ENCODE results near the gene ZNF76. TPM values are rescaled to one million over a fixed set of nuclear protein-coding genes. Genes with fewer than 3 reads are reported as not detected.

Gene ZNF76
- total RNA-seq, 2 donors from 2014 or later: 20.3 to 33.8 TPM

DNA sequence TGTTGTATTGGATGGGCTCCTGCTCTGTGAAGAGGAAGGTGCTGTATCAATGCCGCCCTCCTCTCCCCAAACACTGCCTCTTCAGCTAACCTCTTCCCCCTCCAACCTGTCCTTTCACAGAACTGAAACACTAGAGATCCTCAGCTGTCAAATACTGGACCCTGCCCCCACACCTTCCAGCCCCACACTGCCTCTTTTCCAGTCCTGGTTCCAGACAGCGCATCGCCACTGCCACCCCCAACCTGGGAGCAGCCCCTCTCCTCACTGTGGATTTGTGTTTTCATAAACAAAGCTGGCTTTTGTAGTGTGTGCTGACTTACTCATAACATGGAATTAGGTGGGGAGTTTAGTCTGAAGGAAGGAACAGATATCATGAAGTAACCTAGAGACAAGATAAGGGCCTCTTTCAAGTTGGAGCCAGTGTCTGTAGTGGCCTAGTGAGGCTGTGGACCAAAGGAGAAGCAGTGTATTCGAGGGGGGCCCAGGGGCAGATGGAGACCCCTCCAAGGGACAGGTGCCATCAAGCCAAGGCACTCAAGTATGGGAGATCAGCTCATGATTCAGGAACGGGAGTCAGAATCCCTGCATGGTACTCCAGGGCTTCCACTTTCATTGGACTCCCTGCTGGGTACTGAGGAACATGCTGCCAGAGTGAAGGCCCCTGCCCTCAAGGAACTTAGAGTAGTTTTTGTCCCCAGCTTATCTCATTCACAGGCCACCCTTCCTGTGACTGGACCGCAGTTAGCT is 43.7 kb upstream of the ZNF76 start:
- DNase-seq: no peak
- no peak overlapping the region for H3K4me3 ChIP-seq
- H3K27me3 ChIP-seq: peaks cover 40% of the 10 kb centered on the region

GRCh38 chr6:35216412-35216732 is 43.2 kb upstream of the ZNF76 start:
- H3K27ac ChIP-seq: no peak overlapping the region

More for the DNA sequence above, 43.7 kb upstream of the ZNF76 start:
- no peaks in the 10 kb centered on the region for H3K36me3 ChIP-seq
- no peak for TF ChIP-seq CTCF (IDR thresholded peaks at IDR 0.05)
- H3K4me1 ChIP-seq: no peaks in the 10 kb centered on the region
- no peak overlapping the region for H3K9ac ChIP-seq (ENCODE audit: low read depth in 2 of 2, low read length in 2 of 2)
- no peaks in the 10 kb centered on the region for H3K9me3 ChIP-seq
- intact Hi-C loops (cut with DNase I): no loop called here
- no peak overlapping the region for H3K27ac ChIP-seq

DNA sequence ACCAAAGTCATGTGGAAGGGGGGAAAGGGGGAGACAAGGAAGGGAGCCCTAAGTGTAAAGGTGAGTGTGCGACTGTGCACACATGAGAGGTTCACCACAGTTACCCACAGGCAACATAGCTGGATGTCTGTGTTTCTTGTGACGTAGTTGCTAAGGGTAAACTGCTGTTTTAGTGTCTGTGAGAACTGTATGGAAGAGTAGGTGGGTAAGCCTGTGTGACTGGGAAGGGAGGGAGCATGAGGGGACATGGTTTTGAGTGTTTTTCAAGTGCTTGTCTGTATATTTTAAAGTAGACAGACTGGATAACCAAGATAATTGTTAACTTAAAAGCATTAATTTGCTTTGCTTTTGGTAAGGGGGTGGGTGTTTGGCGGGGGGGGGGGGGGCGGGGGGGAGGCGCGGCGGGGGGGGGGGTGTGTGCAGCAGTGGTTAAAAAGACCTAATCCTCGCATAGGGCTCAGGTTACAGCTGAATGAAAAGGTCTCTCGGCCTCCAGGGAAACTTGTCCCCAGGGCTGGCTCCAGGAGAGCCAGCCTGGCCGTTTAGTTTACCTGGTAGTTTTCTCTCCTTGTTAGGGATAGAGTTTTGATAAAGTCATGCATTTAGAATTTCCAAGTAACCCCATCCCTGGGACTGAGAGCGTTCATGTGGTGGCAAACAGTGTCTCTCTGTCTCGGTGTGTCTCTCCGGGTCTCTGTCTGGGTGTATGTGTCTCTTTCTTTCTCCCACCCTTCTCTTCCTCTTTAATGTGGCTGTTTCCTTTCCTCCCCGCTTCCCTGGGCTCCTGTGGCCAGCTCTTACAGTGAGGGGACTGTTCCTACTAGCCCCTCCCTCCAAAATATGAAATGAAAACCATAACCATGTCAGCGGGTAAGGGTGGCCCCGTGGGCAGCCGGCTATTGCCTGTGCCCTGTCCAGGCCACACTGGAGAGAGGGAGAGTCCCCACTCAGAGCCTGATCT is 42.4 kb upstream of the ZNF76 start:
- DNase-seq: no peak

More at GRCh38 chr6:35216412-35216732, 43.2 kb upstream of the ZNF76 start:
- Histone ChIP-seq H3K9me3 (no peaks in the 10 kb centered on the region), H3K4me3 (no peak overlapping the region), H3K36me3 (no peaks in the 10 kb centered on the region), H3K9ac (ENCODE audit: low read depth in 2 of 2, low read length in 2 of 2) (no peak overlapping the region), H3K4me1 (no peaks in the 10 kb centered on the region), H3K27me3 (peaks cover 40% of the 10 kb centered on the region)
- TF ChIP-seq CTCF (IDR thresholded peaks at IDR 0.05): no peak
- no peak for DNase-seq
- intact Hi-C loops (cut with DNase I): no loop called here

GRCh38 chr6:35218021-35218420 is 41.5 kb upstream of the ZNF76 start:
- no peak overlapping the region for H3K4me3 ChIP-seq
- no peak for TF ChIP-seq CTCF (IDR thresholded peaks at IDR 0.05)
- H3K9ac ChIP-seq (ENCODE audit: low read depth in 2 of 2, low read length in 2 of 2): no peak overlapping the region
- peaks cover 28% of the 10 kb centered on the region for H3K27me3 ChIP-seq
- no peaks in the 10 kb centered on the region for H3K9me3 ChIP-seq
- intact Hi-C loops (cut with DNase I): no loop called here
- no peak for DNase-seq
- H3K27ac ChIP-seq: no peak overlapping the region
- no peaks in the 10 kb centered on the region for H3K4me1 ChIP-seq
- no peaks in the 10 kb centered on the region for H3K36me3 ChIP-seq

More for the DNA sequence above, 42.4 kb upstream of the ZNF76 start:
- H3K9ac ChIP-seq (ENCODE audit: low read depth in 2 of 2, low read length in 2 of 2): no peak overlapping the region
- intact Hi-C loops (cut with DNase I): no loop called here
- H3K27me3 ChIP-seq: peaks cover 37% of the 10 kb centered on the region
- H3K9me3 ChIP-seq: no peaks in the 10 kb centered on the region
- H3K27ac ChIP-seq: no peak overlapping the region
- no peak overlapping the region for H3K4me3 ChIP-seq
- H3K4me1 ChIP-seq: no peaks in the 10 kb centered on the region
- TF ChIP-seq CTCF (IDR thresholded peaks at IDR 0.05): no peak
- no peaks in the 10 kb centered on the region for H3K36me3 ChIP-seq

DNA sequence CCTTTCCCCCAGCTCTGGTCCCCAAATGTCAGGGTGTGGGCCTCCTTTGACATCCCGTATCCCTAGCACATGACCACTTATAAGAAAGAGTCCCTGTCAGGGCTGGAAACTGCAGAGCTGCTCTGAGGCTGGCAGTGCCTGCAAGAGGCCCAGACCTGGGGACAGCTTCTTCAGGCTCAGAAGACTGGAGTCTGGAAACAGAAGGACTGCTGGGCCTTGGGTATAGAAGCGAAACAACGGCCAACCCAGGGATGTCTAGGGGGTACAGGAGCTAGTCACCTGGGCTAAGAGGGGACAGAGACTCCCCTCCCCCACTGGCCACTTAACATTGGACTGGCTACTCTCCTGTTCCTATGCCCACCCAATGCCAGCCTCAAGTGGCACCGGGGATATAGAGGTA is 41.1 kb upstream of the ZNF76 start:
- no peak for DNase-seq
- Histone ChIP-seq H3K9ac (ENCODE audit: low read depth in 2 of 2, low read length in 2 of 2) (no peak overlapping the region), H3K36me3 (no peaks in the 10 kb centered on the region), H3K27me3 (peaks cover 24% of the 10 kb centered on the region), H3K27ac (no peak overlapping the region), H3K4me1 (no peaks in the 10 kb centered on the region), H3K9me3 (no peaks in the 10 kb centered on the region), H3K4me3 (no peak overlapping the region)
- no peak for TF ChIP-seq CTCF (IDR thresholded peaks at IDR 0.05)
- intact Hi-C loops (cut with DNase I): no loop called here
